Measurements from ENCODE around the gene DDO.

DDO gene

GRCh38 chr6:110419028-110419739, 3.8 kb upstream of the DDO start:
- DNase-seq = peak in 2 of 4 experiments; percentile 24 to 40

GRCh38 chr6:110418594-110418993, 3.2 kb upstream of the DDO start:
- DNase-seq = no peak

- peak; percentile 55 to 83 (median 80) for DNase-seq
These were observed 706 bp downstream of the DDO start for GRCh38 chr6:110414669-110415068.

GRCh38 chr6:110412360-110412759, 3.0 kb downstream of the DDO start:
- no peak for DNase-seq

GRCh38 chr6:110410511-110410910, 4.9 kb downstream of the DDO start:
- peak; percentile 48 to 78 (median 57) for DNase-seq

- no peak for DNase-seq
These were observed 5.6 kb downstream of the DDO start for GRCh38 chr6:110409794-110410193.

GRCh38 chr6:110408901-110409300, 6.5 kb downstream of the DDO start:
- no peak for DNase-seq

- DNase-seq = peak; percentile 73 to 83 (median 79)
These were observed 10.8 kb downstream of the DDO start for GRCh38 chr6:110404607-110405006.

GRCh38 chr6:110401585-110402176, 13.7 kb downstream of the DDO start:
- no peak for DNase-seq

- DNase-seq = no peak
These were observed 15.2 kb downstream of the DDO start for GRCh38 chr6:110400208-110400607.

GRCh38 chr6:110399219-110400071, 15.9 kb downstream of the DDO start:
- DNase-seq = peak; percentile 32 to 68 (median 60)

- DNase-seq = peak in 1 of 4 experiments; percentile 8
These were observed 16.6 kb downstream of the DDO start for GRCh38 chr6:110398778-110399177.

GRCh38 chr6:110395221-110395620, 20.2 kb downstream of the DDO start:
- DNase-seq = no peak

GRCh38 chr6:110394409-110394808, 21.0 kb downstream of the DDO start:
- no peak for DNase-seq

GRCh38 chr6:110392727-110393126, 22.6 kb downstream of the DDO start:
- no peak for DNase-seq

GRCh38 chr6:110390404-110390803, 25.0 kb downstream of the DDO start:
- DNase-seq = no peak

- DNase-seq = no peak
These were observed 25.5 kb downstream of the DDO start for GRCh38 chr6:110389689-110390382.

GRCh38 chr6:110387986-110388385, 27.4 kb downstream of the DDO start:
- no peak for DNase-seq

- no peak for DNase-seq
These were observed 29.9 kb downstream of the DDO start for GRCh38 chr6:110385458-110385863.

GRCh38 chr6:110378552-110378951, 36.8 kb downstream of the DDO start:
- no peak for DNase-seq

GRCh38 chr6:110369066-110369465, 46.3 kb downstream of the DDO start:
- DNase-seq = no peak

GRCh38 chr6:110368284-110368683, 47.1 kb downstream of the DDO start:
- DNase-seq = no peak

- DNase-seq = no peak
These were observed 47.5 kb downstream of the DDO start for GRCh38 chr6:110367825-110368224.
